ENCODE results near the gene CD247. TPM values are rescaled to one million over a fixed set of nuclear protein-coding genes. Genes with fewer than 3 reads are reported as not detected.

Gene CD247
- total RNA-seq, 1 experiment from 2014 or later, result 0.97 TPM

DNA sequence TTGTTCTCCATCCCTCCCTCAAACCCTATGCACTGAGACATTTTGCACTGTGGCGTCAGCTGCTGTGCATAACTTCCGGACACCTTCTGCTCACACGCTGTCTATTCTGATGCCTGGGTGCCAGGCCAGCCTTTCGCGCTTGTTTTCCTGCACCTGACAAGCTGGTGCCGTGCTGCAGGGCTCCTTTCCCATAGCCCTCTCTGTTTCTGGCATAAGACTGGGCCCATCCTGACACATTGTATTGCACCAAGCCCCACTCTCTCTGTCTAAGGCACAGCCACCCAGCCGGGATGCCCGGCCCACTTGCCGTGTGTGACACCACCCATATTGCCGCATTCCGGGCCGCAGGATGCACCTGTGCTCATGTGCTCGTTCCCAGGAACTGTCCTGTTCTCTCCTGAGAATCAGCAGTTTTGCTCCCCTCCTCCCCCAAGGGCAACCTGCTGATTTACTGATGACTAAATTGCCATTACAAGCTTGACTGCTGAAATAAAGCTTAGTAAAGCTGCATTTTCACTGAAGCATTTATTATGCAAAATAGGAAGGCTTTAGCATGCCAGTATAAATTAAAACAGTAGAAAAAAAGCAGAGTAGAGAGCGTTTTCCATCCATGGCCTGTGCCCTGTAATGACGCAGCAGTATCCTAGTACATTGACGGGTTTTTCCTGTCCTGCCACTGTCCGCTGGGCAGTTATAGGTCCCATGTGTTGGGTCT lies 88.0 kb downstream of the CD247 start:
- Mint-ChIP-seq H3K36me3 (ENCODE audit: insufficient read depth, unreplicated experiment) (no peaks in the 10 kb centered on the region), H3K9me3 (ENCODE audit: low read depth, unreplicated experiment) (no peaks in the 10 kb centered on the region), H3K27me3 (ENCODE audit: unreplicated experiment) (no peaks in the 10 kb centered on the region), H3K4me3 (ENCODE audit: low read depth, unreplicated experiment) (no peak overlapping the region), H3K4me1 (ENCODE audit: low read depth, unreplicated experiment) (no peaks in the 10 kb centered on the region), H3K27ac (ENCODE audit: unreplicated experiment) (no peak overlapping the region)
- no peak for DNase-seq
- CTCF ChIA-PET, result no interaction called here
- TF ChIP-seq, protein P1, sequence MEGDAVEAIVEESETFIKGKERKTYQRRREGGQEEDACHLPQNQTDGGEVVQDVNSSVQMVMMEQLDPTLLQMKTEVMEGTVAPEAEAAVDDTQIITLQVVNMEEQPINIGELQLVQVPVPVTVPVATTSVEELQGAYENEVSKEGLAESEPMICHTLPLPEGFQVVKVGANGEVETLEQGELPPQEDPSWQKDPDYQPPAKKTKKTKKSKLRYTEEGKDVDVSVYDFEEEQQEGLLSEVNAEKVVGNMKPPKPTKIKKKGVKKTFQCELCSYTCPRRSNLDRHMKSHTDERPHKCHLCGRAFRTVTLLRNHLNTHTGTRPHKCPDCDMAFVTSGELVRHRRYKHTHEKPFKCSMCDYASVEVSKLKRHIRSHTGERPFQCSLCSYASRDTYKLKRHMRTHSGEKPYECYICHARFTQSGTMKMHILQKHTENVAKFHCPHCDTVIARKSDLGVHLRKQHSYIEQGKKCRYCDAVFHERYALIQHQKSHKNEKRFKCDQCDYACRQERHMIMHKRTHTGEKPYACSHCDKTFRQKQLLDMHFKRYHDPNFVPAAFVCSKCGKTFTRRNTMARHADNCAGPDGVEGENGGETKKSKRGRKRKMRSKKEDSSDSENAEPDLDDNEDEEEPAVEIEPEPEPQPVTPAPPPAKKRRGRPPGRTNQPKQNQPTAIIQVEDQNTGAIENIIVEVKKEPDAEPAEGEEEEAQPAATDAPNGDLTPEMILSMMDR (IDR thresholded peaks at IDR 0.05; ENCODE audit: unreplicated experiment), result no peak
- intact Hi-C loops (cut with micrococcal nuclease; ENCODE audit: unreplicated experiment), result loop anchor here (10.0 kb wide), 1 partner anchor 305 kb away; no protein-coding TSS in a partner anchor
- no TSS peak for BruUV-seq (replicated peaks)

DNA sequence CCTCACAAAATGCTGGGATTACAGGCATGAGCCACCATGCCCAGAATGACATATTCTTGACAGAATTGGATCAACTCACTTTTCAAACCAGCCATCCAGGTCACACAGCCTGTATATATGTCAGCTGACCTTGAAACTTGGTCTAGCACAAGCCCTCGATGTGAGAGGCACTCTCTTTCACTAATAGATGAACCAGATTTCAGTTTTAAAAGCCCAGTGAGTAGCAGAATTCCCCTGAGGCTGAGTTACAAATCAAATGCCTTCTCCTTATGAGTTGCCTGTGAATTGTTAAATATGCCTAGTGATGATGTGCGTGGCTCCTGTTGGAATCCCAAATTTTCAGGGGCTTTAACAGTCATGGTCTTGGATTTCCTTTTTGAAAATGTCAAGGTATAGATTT lies 88.7 kb downstream of the CD247 start:
- no peaks in the 10 kb centered on the region for H3K27me3 Mint-ChIP-seq (ENCODE audit: unreplicated experiment)
- no peak overlapping the region for H3K27ac Mint-ChIP-seq (ENCODE audit: unreplicated experiment)
- CTCF ChIA-PET, result no interaction called here
- no peak for DNase-seq
- no peak overlapping the region for H3K4me3 Mint-ChIP-seq (ENCODE audit: low read depth, unreplicated experiment)
- no TSS peak for BruUV-seq (replicated peaks)
- H3K4me1 Mint-ChIP-seq (ENCODE audit: low read depth, unreplicated experiment), result no peaks in the 10 kb centered on the region
- no peaks in the 10 kb centered on the region for H3K36me3 Mint-ChIP-seq (ENCODE audit: insufficient read depth, unreplicated experiment)
- TF ChIP-seq, protein P1 (IDR thresholded peaks at IDR 0.05; ENCODE audit: unreplicated experiment), result no peak
- intact Hi-C loops (cut with micrococcal nuclease; ENCODE audit: unreplicated experiment), result loop anchor here (10.0 kb wide), 1 partner anchor 305 kb away; no protein-coding TSS in a partner anchor
- no peaks in the 10 kb centered on the region for H3K9me3 Mint-ChIP-seq (ENCODE audit: low read depth, unreplicated experiment)

DNA sequence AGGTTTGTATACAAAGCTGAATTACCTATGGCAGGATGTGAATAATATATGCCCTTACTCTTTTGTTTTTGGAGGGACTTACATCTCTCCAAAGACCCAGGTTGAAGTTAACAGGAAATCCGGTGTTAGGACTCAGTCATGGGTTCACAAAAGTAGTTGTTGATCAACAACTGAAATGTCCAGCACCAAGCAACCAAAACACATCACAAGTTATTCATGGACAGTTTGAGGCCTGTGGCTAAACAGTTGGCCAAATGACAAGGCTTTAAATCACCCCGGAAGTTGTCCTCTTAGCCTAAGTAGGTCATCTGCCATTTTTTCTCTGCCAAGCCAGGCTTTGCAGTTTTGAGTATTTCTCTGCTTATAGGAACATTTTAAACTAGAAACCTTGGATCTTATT lies 89.9 kb downstream of the CD247 start:
- Mint-ChIP-seq H3K4me1 (ENCODE audit: low read depth, unreplicated experiment) (no peaks in the 10 kb centered on the region), H3K27me3 (ENCODE audit: unreplicated experiment) (no peaks in the 10 kb centered on the region), H3K36me3 (ENCODE audit: insufficient read depth, unreplicated experiment) (no peaks in the 10 kb centered on the region), H3K9me3 (ENCODE audit: low read depth, unreplicated experiment) (no peaks in the 10 kb centered on the region), H3K4me3 (ENCODE audit: low read depth, unreplicated experiment) (no peak overlapping the region), H3K27ac (ENCODE audit: unreplicated experiment) (no peak overlapping the region)
- DNase-seq, result no peak
- CTCF ChIA-PET, result no interaction called here
- BruUV-seq (replicated peaks), result no TSS peak
- TF ChIP-seq, protein P1 (IDR thresholded peaks at IDR 0.05; ENCODE audit: unreplicated experiment), result no peak
- intact Hi-C loops (cut with micrococcal nuclease; ENCODE audit: unreplicated experiment), result no loop called here

DNA sequence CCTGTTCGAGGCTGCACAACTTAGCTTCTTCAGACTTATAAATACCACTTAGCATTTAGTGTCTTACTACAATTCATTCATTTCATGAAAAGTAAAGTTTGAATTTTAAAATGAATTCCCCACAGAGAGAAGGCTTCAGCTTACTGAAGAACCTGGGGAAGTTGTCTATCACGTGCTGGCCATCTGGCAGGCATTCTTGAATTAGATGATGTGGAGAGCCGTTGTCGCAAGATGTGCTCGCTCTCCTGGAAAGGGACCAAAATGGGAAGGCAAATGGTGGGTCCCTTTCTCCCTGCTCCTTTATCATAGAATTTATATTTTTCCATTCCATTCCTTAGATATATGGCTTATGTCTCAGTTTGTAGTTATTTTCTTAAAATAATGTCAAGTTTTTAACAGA lies 90.5 kb downstream of the CD247 start:
- no peaks in the 10 kb centered on the region for H3K9me3 Mint-ChIP-seq (ENCODE audit: low read depth, unreplicated experiment)
- no peaks in the 10 kb centered on the region for H3K27me3 Mint-ChIP-seq (ENCODE audit: unreplicated experiment)
- TF ChIP-seq, protein P1 (IDR thresholded peaks at IDR 0.05; ENCODE audit: unreplicated experiment), result no peak
- intact Hi-C loops (cut with micrococcal nuclease; ENCODE audit: unreplicated experiment), result no loop called here
- no TSS peak for BruUV-seq (replicated peaks)
- H3K4me1 Mint-ChIP-seq (ENCODE audit: low read depth, unreplicated experiment), result no peaks in the 10 kb centered on the region
- DNase-seq, result no peak
- H3K27ac Mint-ChIP-seq (ENCODE audit: unreplicated experiment), result no peak overlapping the region
- H3K36me3 Mint-ChIP-seq (ENCODE audit: insufficient read depth, unreplicated experiment), result no peaks in the 10 kb centered on the region
- CTCF ChIA-PET, result no interaction called here
- no peak overlapping the region for H3K4me3 Mint-ChIP-seq (ENCODE audit: low read depth, unreplicated experiment)
